GM19324 (cell line): ENCODE data around the gene FYTTD1.

Experiments used
- ATAC-seq: cut with Tn5 transposase; IDR thresholded peaks from one replicate; pipeline ENCODE4 v1.9.1; 2021; ENCODE audit warnings: mild to moderate bottlenecking, moderate library complexity; ENCODE audit not compliant: unreplicated experiment, low FRiP score

FYTTD1 gene

DNA sequence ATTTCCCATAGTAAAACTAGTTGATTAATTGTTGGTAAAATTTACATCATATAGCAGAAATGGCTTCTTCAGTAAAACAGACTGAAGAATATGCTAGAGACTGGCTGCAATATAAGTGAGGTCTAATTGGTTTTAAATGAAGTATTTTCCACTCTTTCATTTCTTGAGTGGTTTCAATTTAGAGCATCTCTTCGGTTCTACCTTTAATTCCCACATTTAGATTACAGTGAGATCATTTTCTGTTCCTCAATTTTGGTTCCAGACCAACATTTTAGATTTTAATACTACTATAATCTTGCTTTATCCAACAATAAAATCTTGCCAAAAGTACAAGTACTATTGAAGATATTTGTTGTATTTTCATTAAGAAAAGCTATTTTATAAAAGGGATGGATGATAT is 40.4 kb downstream of the FYTTD1 start:
- no peak for ATAC-seq

DNA sequence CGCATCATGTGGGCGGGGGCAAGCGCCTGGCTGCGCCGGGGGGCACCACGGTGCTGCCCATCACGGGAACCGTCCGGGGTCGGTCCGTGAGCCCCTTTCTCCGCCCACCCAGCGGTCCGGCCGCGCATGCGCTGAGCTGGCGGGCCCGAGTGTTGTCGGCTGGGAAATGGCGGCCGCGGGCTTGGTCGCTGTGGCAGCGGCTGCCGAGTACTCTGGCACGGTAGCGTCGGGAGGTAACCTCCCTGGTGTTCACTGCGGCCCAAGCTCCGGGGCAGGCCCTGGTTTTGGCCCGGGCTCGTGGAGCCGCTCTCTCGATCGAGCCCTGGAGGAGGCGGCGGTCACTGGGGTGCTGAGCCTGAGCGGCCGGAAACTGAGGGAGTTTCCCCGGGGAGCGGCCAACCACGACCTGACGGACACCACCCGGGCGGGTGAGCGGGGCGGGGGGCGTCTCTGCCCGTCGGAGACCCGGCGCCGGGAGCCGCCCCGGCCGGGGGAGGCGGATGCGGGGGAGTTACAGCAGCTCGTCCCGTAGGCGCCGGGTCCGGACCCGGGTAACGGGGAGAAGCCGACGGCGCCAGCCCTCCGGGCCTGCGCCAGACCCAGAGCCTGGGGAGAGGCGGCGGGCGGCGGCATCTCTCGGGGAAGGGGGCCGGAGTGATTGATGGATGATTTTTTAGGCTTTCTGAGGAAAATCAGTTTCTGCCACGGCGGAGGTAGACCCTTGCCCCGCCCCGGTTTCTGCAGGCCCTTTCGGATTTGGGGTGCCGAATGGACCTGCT is 41.6 kb downstream of the FYTTD1 start, which contains the start of gene LRCH3:
Gene LRCH3 (plus strand): TSS at position 142 of the 779 bp plus-strand sequence. CDS start 25 bp downstream, at position 167.
- peak; percentile 90 for ATAC-seq

DNA sequence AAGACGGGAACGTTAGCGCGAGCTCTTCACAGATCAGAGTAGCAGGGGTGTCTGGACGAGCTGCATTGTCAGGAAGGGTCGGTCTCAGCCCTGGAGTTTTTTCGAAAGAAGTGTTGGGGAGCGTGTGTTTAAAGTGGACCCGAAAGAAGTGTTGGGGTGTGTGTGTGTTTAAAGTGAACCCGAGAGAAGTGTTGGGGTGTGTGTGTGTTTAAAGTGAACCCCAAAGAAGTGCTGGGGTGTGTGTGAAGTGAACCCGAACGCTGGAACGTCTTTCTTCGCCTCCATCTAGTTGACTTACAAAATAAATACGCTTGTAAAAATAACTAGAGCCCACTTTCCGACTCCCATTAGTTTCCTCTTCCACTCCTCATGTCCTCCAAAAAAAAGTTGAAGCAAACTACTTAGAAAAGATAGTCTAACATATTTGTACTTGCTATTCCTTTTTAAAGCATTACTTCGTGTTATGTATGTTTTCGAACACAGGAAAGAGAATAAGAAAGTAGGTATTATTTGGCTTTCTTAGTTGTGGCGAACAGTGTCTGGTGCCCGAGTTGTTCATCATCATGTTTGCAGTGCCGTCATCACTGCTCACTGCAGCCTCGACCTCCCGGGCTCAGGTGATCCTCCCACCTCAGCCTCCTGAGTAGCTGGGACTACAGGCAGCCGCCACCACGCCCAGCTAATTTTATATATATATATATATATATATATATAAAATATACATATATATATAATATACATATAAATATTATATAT is 42.4 kb downstream of the FYTTD1 start:
- ATAC-seq, result peak; percentile 22

DNA sequence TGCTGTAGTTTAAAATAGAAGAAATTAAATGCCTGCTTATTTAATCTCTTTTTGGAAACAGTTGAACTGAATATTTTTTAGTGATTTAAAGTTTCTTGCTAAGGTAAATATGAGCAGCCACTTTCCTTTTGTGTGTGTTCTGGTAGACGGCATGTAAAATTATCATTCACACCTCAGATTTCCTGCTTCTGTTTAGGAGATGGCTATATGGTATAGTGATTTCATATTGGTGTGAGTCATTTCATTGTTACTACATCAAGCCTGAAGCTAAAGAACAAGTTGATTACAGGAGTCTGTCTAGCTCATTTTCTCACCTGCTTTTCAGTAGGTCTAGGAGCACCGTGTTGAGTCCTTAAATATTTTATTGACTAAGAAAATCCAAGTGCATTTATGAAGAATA is 43.6 kb downstream of the FYTTD1 start:
- ATAC-seq, result no peak

DNA sequence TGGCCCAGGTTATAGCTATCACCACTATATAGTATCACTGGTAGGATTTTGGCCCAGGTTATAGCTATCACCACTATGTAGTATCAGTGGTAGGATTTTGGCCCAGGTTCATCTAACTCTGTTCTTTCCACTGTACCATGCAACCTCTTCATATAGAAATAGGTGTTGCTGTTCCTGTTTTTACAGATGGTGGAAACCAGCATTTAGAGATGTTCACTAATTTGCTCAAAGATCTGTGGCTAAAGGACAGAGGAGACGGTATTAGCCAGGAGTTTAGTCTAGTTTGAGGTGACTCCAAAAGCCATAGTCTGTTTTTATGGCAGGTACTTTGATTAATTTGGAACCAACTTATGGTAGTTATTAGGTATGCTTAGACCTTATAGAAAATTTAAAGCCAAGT is 44.4 kb downstream of the FYTTD1 start:
- ATAC-seq, result no peak

DNA sequence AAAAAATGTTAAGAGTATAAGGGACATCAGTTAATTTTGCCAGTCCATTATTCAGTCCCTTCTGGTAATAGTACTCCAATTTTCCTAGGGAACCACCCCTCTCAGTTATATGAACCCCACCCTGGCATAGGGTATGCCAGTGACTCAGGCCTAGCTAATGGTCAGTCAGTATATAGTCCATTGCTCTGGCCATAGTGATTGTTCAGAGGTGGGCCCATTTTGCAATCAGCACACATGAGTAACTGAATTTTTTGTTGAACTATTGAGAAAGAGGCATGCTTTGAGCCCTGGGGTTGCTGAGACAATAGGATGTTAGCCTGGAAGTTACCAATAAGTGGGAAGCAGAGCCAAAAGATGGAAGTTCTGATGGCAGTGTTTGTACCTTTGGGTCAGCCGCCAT is 45.5 kb downstream of the FYTTD1 start:
- ATAC-seq, result no peak

DNA sequence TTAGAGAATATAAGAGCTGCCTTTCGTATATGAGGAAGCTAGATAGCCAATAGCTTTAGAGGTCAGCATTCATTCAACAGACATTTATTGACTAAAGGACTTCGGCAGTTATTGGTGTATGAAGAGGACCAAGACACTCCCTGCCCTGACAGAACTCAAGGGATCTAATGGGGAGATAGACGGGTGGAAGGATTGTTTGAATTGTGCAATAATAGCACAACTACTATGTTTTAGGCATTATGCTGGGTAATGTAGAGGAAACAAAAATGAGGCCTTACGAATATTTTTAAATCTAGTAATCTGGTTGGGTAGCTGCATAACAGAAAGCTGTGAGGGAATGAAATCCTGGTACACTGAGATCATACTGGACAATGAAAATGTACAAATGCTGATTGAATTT is 46.4 kb downstream of the FYTTD1 start:
- no peak for ATAC-seq

DNA sequence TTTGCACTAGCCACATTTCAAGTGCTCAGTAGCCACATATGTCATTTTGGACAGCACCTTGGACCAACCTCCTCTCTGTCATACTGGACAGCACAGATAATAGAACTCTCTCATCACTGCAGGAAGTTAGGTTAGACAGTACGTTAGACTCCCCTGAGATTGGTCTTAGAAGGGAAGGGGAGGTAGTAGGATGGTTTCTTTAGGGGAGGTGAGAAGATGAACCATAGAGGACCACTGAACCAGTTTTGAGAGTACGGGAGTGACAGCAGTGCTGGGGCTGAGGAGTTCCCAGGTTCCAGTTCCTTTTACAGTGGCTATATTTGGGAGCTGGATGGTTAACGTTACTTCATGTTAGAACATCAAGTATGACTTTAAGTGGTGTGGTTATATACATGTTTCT is 49.2 kb downstream of the FYTTD1 start:
- no peak for ATAC-seq

DNA sequence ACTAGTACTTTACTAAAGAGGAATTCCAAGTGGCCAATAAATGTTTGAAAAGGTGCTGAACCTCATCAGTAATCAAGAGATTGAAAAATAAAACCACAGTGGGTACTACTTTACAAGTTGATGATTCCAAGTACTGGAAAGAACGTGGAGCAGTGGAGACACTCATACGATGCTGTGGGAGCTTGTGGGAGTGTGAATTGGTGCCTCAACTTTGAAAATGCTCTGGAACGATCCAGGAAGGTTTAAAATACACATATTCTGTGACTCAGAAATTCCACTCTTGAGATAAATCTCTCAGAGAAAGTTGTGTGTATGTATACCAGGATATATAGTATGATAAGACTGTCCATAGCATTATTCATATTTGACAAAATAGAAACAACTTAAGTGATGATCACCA is 50.7 kb downstream of the FYTTD1 start:
- ATAC-seq, result no peak

DNA sequence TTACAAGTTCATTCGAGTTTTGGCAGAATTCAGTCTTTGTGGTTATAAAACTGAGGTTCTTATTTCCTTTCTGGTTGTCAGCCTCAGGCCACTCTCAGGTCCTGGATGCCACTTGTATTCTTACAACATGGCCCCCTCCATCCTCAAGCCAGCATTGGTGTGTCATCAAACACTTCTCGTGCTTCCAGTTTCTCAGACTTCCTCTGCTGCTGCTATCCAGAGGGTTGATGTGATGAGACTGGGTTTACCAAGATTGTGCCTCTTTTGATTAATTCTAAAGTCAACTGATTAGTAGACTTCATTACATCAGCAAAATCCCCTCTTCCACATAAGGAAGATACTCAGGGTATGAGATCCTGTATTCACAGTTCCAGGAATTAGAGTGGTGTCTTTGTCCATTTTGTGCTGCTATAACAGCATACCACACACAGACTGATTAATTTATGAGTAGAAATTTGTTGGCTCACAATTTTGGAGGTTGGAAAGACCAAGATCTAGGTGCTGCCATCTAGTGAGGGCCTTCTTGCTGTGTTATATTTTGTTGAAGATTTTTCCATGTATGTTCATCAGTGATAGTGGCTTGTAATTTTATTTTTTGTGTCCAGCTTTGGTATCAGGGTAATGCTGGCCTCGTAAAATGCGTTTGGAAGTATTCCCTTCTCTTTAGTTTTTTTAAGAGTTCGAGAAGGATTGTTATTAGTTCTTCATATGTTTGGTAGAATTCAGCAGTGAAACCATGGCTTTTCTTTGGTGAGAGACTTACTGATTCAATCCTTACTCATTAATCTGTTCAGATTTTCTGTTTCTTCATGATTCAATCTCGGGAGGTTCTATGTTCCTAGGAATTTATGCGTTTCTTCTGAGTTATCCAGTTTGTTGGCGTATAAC is 52.5 kb downstream of the FYTTD1 start:
- ATAC-seq, result no peak

DNA sequence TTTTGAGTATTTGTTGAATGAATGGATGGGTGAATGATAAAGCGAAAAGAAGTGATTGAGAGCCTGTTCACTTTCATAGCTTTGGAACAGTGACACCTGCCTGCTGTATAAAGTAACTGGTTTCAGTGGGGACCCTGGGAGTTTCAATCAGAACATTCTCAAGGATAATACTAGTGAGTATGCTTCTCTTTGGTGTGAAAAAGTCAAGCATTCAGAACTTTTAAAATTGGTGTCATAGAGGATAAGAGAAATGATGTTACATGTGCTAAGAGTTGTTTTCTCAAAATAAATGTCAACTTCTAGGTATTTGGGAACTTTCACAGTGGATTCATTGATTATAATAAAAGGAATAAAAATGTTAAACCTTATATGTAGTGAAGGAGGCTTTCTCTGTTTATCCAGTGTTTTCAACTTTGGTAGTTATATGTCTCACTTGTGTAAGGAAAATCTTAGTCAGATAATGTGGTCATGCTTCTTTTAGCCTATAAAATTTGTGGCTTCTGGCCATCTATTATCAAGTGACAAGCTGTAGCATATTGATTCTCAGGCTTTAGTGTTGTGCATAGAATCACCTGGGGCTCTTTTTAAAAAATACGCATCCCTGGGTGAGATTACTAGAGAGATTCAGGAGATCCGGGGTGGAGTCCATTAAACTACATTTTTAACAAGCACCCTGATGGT is 53.2 kb downstream of the FYTTD1 start:
- no peak for ATAC-seq

DNA sequence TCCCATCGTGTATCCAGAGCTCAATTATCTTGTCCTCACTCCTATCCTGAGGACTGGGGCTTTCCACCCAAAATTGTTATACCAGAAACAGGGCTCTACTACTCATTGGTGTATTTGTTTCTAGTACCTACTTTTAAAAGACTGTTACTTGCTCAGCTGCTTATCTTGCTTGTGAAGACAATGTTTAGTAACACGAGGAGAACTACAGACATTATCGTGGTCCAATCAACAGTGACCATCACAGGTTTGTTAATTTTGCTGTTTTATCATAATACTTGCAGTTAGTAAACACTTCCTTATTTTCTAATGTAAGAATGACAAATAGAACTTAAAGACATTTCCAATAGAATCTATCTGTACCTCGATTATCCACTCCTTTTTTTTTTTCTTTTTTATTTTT is 54.8 kb downstream of the FYTTD1 start:
- ATAC-seq, result no peak

DNA sequence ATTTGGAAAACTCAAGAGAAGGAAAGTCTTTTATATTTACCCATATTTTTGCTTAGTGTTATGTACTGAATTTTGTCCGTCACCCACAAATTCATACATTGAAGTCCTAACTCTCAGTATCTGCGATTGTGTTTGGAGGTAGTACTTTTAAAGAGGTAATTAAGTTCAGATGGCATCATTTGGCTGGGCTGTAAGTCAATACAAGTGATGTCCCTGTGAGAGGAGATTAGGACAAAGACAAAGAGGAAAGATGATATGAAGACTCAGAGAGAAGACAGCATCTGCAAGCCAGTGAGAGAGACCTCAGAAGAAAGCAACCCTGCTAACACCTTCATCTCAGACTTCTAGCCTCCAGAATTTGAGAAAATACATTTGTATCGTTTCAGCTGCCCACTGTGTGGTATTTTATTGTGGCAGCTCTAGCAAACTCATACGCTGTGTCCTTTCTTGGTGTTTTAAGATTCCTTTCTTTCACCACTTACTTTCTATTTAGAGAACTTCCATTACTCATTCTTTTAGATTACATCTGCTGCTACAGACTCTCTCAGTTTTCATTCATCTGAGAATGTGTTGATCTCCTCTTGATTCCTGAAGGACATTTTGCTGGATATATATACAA is 58.4 kb downstream of the FYTTD1 start:
- no peak for ATAC-seq

DNA sequence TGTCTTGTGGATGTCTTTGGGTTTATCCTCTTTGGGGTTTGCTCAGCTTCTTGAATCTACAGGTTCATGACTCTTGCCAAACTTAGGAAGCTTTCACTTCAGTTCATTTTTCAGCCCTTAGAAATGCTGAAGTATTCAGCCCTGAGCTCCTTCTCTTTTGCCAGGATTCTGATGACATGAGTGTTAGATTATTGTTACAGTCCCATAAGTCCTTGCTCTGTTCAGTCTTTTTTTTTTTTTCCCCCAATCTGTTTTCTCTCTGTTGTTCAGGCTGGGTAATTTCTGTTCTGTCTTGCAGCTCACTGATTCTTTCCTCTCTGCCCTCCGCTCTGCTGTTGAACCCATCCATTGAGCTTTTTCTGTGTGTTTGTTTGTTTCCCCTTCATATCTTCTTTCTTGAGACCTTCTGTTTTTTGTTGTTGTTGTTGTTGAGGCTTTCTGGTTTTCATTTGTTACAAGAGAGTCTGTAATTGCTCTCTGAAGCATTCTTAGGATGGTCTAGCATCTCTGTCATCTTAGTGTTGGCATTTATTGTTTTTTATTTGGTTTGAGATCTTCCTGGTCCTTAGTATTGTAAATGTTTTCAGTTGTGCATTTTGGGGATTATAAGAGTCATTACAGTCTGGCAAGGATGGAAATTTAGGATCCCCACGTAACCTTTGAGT is 59.8 kb downstream of the FYTTD1 start:
- no peak for ATAC-seq

DNA sequence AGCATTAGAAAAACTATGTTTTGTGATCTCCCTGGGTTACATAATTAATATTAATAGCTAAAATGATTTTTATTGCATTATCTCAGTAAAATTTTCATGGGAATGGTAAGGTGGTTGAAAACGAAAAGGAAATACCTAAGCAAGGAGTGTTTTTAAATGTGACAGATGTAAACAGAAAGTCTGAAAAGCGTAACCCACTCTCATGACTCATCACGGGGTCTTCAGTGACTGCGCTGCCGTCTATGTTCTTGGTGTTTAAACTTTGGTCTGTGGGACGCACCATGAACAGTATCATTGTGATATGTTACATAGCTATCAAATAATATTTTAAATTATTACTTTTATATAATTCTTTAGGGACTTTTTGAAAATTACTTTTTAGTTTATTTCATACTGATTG is 61.2 kb downstream of the FYTTD1 start:
- ATAC-seq, result no peak

DNA sequence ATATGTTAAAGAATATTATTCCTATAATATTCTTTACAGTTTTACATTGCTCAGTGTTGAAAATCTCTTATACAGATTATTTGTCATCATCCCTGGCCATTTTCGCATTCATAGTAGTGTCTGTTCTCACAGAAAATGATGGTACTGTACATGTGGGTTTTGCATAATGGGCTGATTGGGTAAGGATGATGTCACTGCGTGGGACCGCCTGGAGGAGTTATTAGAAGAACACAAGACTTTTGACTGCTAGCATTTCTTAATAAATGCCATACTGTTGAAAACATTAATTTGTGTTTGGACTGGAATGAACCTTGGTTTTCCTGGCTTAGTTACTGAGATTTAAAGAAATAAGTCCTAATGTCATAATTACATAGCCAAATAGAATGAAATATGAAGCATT is 61.7 kb downstream of the FYTTD1 start:
- ATAC-seq, result no peak

DNA sequence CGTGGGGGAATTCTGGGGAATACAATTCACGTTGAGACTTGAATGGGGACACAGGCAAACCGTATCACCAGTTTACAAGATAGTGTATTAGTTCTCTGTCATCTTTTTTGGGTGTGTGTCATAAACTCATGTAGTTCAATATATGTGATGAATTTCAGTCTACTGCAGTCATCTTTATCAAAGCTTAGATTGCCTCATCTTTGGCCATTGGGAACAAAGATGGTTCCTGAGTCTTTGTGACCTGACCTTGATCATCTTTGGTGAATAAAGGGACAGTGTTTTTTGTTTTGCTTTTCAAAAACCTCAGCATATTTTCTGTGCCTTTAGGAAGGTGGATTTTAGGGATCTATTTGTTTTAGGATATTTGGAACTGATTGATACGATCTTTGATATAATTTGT is 64.7 kb downstream of the FYTTD1 start:
- ATAC-seq, result no peak

DNA sequence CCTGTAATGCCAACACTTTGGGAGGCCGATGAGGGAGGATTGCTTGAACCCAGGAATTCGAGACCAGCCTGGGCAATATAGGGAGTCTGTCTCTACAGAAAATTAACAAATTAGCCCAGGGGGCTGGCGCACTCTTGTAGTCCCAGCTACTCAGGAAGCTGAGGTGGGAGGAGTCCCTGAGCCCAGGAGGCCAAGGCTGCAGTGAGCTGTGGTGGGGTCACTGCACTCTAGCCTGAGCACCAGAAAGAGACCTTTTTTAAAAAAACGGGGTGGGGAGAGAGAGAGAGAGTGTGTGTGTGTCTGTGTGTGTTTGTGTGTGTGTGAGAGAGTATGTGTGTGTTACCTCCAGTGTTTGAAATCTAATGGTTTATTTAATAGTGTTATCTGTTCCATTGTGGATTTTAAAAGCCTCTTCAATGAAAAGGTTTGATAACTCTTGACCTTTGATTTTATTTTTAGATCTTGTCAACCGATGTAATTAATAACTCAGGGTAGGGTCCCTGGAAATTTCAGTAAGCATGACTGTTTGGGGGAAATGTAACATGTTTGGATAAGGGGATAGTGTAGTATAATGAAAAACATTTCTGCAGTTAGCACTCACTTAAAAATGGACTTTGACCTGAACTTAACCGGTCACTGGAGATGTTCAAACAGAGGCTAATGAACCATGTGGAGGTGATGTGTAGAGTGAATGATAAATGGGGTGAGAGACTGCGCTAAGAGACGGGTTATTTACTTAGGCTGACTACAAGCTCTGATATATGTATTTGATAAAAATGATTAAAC is 71.1 kb downstream of the FYTTD1 start:
- no peak for ATAC-seq
